K562 (cell line): ENCODE measurements around the gene C21orf58. TPM values are rescaled to one million over a fixed set of nuclear protein-coding genes. Genes with fewer than 3 reads are reported as not detected.

Source experiments
- ARHGAP35 ChIP-seq: fragments of 450-650 bp; IDR thresholded peaks from 2 replicates; pipeline ENCODE4 v1.6.1; 2018; ENCODE audit not compliant: partially characterized antibody
- E2F8 ChIP-seq: fragments of 450-650 bp; IDR thresholded peaks from 2 replicates; pipeline ENCODE4 v1.7.1; 2018; ENCODE audit warnings: mild to moderate bottlenecking, low read depth; ENCODE audit not compliant: partially characterized antibody
- MITF ChIP-seq: IDR thresholded peaks from 2 replicates; pipeline ENCODE4 v1.6.1; 2014; ENCODE audit warnings: antibody characterized with exemption
- NFE2 ChIP-seq: IDR thresholded peaks from 2 replicates; pipeline ENCODE4 v1.6.1; 2014; ENCODE audit warnings: antibody characterized with exemption, low read depth
- POLR2B ChIP-seq: fragments of 450-650 bp; IDR thresholded peaks from 2 replicates; pipeline ENCODE4 v1.6.1; 2018; ENCODE audit warnings: low read depth; ENCODE audit not compliant: partially characterized antibody
- STAT6 ChIP-seq: sonication (generic); formaldehyde crosslinking; IDR thresholded peaks from 2 replicates; pipeline ENCODE4 v1.8.1; 2023; ENCODE audit warnings: mild to moderate bottlenecking, missing genetic modification reagents
- THAP12 ChIP-seq: fragments of 250-450 bp; sonication (Bioruptor Pico); IDR thresholded peaks from 2 replicates; pipeline ENCODE4 v1.9.0; 2021; ENCODE audit warnings: mild to moderate bottlenecking, inconsistent platforms
- THAP7 ChIP-seq: fragments of 250-450 bp; sonication (Bioruptor Pico); IDR thresholded peaks from 2 replicates; pipeline ENCODE4 v1.5.0; 2021
- ZBTB33 ChIP-seq: sonication (generic); formaldehyde crosslinking; IDR thresholded peaks from 2 replicates; pipeline ENCODE4 v1.8.1; 2023; ENCODE audit warnings: mild to moderate bottlenecking, missing genetic modification reagents
- ZNF140 ChIP-seq: fragments of 250-450 bp; sonication (Bioruptor Pico); IDR thresholded peaks from 2 replicates; pipeline ENCODE4 v1.8.0; 2021; ENCODE audit warnings: moderate library complexity, mild to moderate bottlenecking, inconsistent platforms
- ZNF740 ChIP-seq, 3 experiments: fragments of 200-800 bp in 1 of 3; sonication (Bioruptor generic) in 1 of 3; sonication (generic) in 1 of 3; formaldehyde crosslinking in 1 of 3; IDR thresholded peaks; 2 replicates each; pipeline versions ENCODE4 v1.6.1 to v1.8.0; 2016 to 2022; ENCODE audit warnings: mild to moderate bottlenecking in 2 of 3, missing compliant biosample characterization in 2 of 3, missing genetic modification characterization in 2 of 3, missing genetic modification reagents in 1 of 3
- polyA plus RNA-seq, 8 experiments: library from polyadenylated mRNA; depleted of rRNA in 4 of 8; stranded (reverse) in 5 of 8; unstranded in 3 of 8; fragments of >200 nt; fragmentation: Nextera tagmentation in 2 of 8; fragmentation: Illumina TruSeq in 1 of 8; extraction: Ambion mirVana in 2 of 8; extraction: Trizol in 1 of 8; gene quantifications; 2 replicates each; pipeline versions ENCODE4 v1.2.1 to v1.2.3, GENCODE V29; 2011 to 2014; ENCODE audit warnings: inconsistent platforms in 1 of 8, missing spikeins in 1 of 8
- total RNA-seq, 7 experiments: library from RNA; depleted of rRNA in 6 of 7; stranded (reverse); fragments of >200 nt in 6 of 7; fragmentation: Illumina TruSeq in 2 of 7; extraction: Trizol in 2 of 7; gene quantifications; 2 replicates each; pipeline versions ENCODE4 v1.2.1 to v1.2.3, GENCODE V29; 2011 to 2021; ENCODE audit warnings: low replicate concordance in 1 of 7

The C21orf58 gene
- total and polyA plus RNA-seq, 9 of the 15 experiments (the other 6 are each of a cell fraction or from before 2014, with no cell fraction given) = 1.2 to 30.5 (median 12.4) TPM

- peak; percentile 94 for TF ChIP-seq POLR2B
- no peak for TF ChIP-seq ARHGAP35
- no peak for TF ChIP-seq MITF
- peak; percentile 52; the same call in 1 of the 2 replicates for TF ChIP-seq NFE2
- peak; percentile 92 for TF ChIP-seq E2F8
- peak; percentile 32; the same call in 1 of the 2 replicates for TF ChIP-seq STAT6 (CRISPR knock-in tag)
- peak; percentile 41; the same call in 1 of the 2 replicates for TF ChIP-seq THAP7 (CRISPR knock-in tag)
- TF ChIP-seq ZNF740 (CRISPR knock-in tag; IDR thresholded peaks at IDR 0.05) = peak; percentile 80
- TF ChIP-seq ZNF740 (tag; IDR thresholded peaks at IDR 0.05) = no peak; a peak in 1 of 4 replicates
- no peak for TF ChIP-seq ZNF140
- TF ChIP-seq ZBTB33 = peak; percentile 81
- TF ChIP-seq THAP12 = no peak
Measured at GRCh38 chr21:46285761-46286647, 37.7 kb downstream of the C21orf58 start, which contains the start of gene YBEY (continued).
